CD14-positive monocyte (primary cell): ENCODE results near the gene MRM3. TPM values are rescaled to one million over a fixed set of nuclear protein-coding genes. Genes with fewer than 3 reads are reported as not detected.

Experiments used
- DNase-seq, 3 donors: peaks; one replicate each; pipeline ENCODE4 v3.0.0-alpha.2; 2011 to 2022
- H2AFZ ChIP-seq: 2 replicates; pipeline ENCODE4 v1.6.0; 2012; ENCODE audit warnings: mild to moderate bottlenecking, low read depth, low read length, inconsistent platforms; ENCODE audit not compliant: insufficient read depth, poor library complexity, severe bottlenecking
- H3K27ac ChIP-seq, 2 donors: 1 replicate in 1 of 2; 2 replicates in 1 of 2; pipeline ENCODE4 v1.5.1; 2012 to 2013; ENCODE audit warnings: low read length in 2 of 2, control low read depth in 1 of 2, inconsistent platforms in 1 of 2, low read depth in 1 of 2, mild to moderate bottlenecking in 1 of 2
- H3K27me3 ChIP-seq, 2 donors: one replicate each; pipeline versions ENCODE4 v1.6.0 to v1.6.1; 2011 to 2013; ENCODE audit warnings: low read length in 2 of 2; ENCODE audit not compliant: control insufficient read depth in 2 of 2, insufficient read depth in 2 of 2
- H3K36me3 ChIP-seq, 2 donors: replicated peaks in 1 of 2; 1 replicate in 1 of 2; 2 replicates in 1 of 2; pipeline versions ENCODE4 v1.5.1 to v1.6.1; 2012 to 2013; ENCODE audit warnings: low read length in 2 of 2, control low read depth in 1 of 2, inconsistent platforms in 1 of 2, mild to moderate bottlenecking in 1 of 2; ENCODE audit not compliant: insufficient read depth in 2 of 2, control insufficient read depth in 1 of 2
- H3K4me1 ChIP-seq, 2 donors: 1 replicate in 1 of 2; 2 replicates in 1 of 2; pipeline versions ENCODE4 v1.5.1 to v1.6.1; 2012 to 2013; ENCODE audit warnings: low read length in 2 of 2, control low read depth in 1 of 2, inconsistent platforms in 1 of 2, mild to moderate bottlenecking in 1 of 2, moderate library complexity in 1 of 2; ENCODE audit not compliant: insufficient read depth in 2 of 2, control insufficient read depth in 1 of 2
- H3K4me2 ChIP-seq: replicated peaks from 2 replicates; pipeline ENCODE3; 2012; ENCODE audit warnings: low read length, moderate library complexity, mild to moderate bottlenecking; ENCODE audit not compliant: poor library complexity, severe bottlenecking; ENCODE audit errors: extremely low read depth
- H3K4me3 ChIP-seq, 3 experiments: fragments of 200-600 bp in 1 of 3; sonication (generic) in 1 of 3; replicated peaks in 1 of 3; 1 replicate in 2 of 3; 2 replicates in 1 of 3; pipeline ENCODE4 v1.5.1; 2011 to 2013; ENCODE audit warnings: low read length in 3 of 3, mild to moderate bottlenecking in 3 of 3, control low read depth in 2 of 3, low read depth in 2 of 3, inconsistent platforms in 1 of 3, moderate library complexity in 1 of 3
- H3K79me2 ChIP-seq: 2 replicates; pipeline ENCODE4 v1.6.0; 2012; ENCODE audit warnings: mild to moderate bottlenecking, control low read depth, inconsistent platforms, low read length, moderate library complexity; ENCODE audit not compliant: insufficient read depth
- H3K9ac ChIP-seq: 2 replicates; pipeline ENCODE4 v1.6.0; 2017; ENCODE audit warnings: low read length, mild to moderate bottlenecking; ENCODE audit not compliant: insufficient read depth, poor library complexity, severe bottlenecking
- H3K9me3 ChIP-seq, 2 donors: replicated peaks in 1 of 2; 1 replicate in 1 of 2; 2 replicates in 1 of 2; pipeline versions ENCODE4 v1.5.1 to v1.6.1; 2012 to 2013; ENCODE audit warnings: low read length in 2 of 2, control low read depth in 1 of 2; ENCODE audit not compliant: control insufficient read depth in 1 of 2, insufficient read depth in 1 of 2
- H4K20me1 ChIP-seq: 2 replicates; pipeline ENCODE4 v1.6.0; 2012; ENCODE audit warnings: mild to moderate bottlenecking, low read length, control low read depth, moderate library complexity; ENCODE audit not compliant: insufficient read depth
- H3K27ac Mint-ChIP-seq, 7 donors: one replicate each; pipeline ENCODE4 v1.8.0; 2020; ENCODE audit warnings: mild to moderate bottlenecking in 7 of 7, mixed read lengths in 7 of 7, moderate library complexity in 6 of 7, inconsistent platforms in 2 of 7
- H3K27me3 Mint-ChIP-seq, 3 donors: one replicate each; pipeline ENCODE4 v1.8.0; 2021 to 2022; ENCODE audit warnings: low read depth in 3 of 3, mild to moderate bottlenecking in 3 of 3, mixed read lengths in 3 of 3, moderate library complexity in 3 of 3, inconsistent platforms in 1 of 3
- H3K36me3 Mint-ChIP-seq, 2 donors: one replicate each; pipeline ENCODE4 v1.8.0; 2020; ENCODE audit warnings: mixed read lengths in 2 of 2, inconsistent platforms in 1 of 2, mild to moderate bottlenecking in 1 of 2
- H3K4me1 Mint-ChIP-seq: one replicate; pipeline ENCODE4 v1.8.0; 2020; ENCODE audit warnings: mild to moderate bottlenecking, mixed read lengths
- H3K4me3 Mint-ChIP-seq, 2 donors: one replicate each; pipeline ENCODE4 v1.8.0; 2020; ENCODE audit warnings: mild to moderate bottlenecking in 2 of 2, mixed read lengths in 2 of 2, moderate library complexity in 1 of 2
- H3K9me3 Mint-ChIP-seq, 7 donors: one replicate each; pipeline ENCODE4 v1.8.0; 2020 to 2022; ENCODE audit warnings: mixed read lengths in 7 of 7, mild to moderate bottlenecking in 6 of 7, moderate library complexity in 6 of 7, inconsistent platforms in 2 of 7
- WGBS: methylation state at CpG from one replicate; pipeline ENCODE4 v1.1.5; 2013; ENCODE audit warnings: missing lambda C conversion rate; ENCODE audit not compliant: insufficient coverage; 5-methylcytosine and 5-hydroxymethylcytosine counted together
- intact Hi-C, 2 donors: fragments of 100-400 bp; cut with micrococcal nuclease; formaldehyde crosslinking; loops; one replicate each; pipeline versions ENCODE4 v1.15.0 to v1.15.1; 2023
- polyA plus RNA-seq, 3 donors: library from polyadenylated mRNA; depleted of rRNA in 1 of 3; unstranded in 2 of 3; stranded (reverse) in 1 of 3; fragments of 300-500 nt in 2 of 3; fragments of >200 nt in 1 of 3; fragmentation: Illumina TruSeq in 2 of 3; gene quantifications; 1 replicate in 2 of 3; 2 replicates in 1 of 3; pipeline ENCODE4 v1.2.3, GENCODE V29; 2012 to 2021
- TF ChIP-seq, protein P1 (sequence below): fragments of 200-600 bp; IDR thresholded peaks from one replicate; pipeline ENCODE4 v1.8.0; 2022; ENCODE audit warnings: antibody characterized with exemption, mild to moderate bottlenecking

MRM3 gene
- polyA plus RNA-seq, 3 donors = 9.3 to 15.4 (median 12.8) TPM

GRCh38 chr17:807523-808294 is 25.6 kb downstream of the MRM3 start:
- peaks cover 2 to 13% (median 13%) of the 10 kb centered on the region in 3 donors for H3K27me3 Mint-ChIP-seq
- H3K4me1 ChIP-seq = no peaks in the 10 kb centered on the region
- H3K27me3 ChIP-seq = no peaks in the 10 kb centered on the region
- no peak overlapping the region for H3K9ac ChIP-seq
- intact Hi-C loops = no loop called here
- peaks cover 0 to 7% (median 1%) of the 10 kb centered on the region in 7 donors for H3K9me3 Mint-ChIP-seq
- no peak overlapping the region for H3K4me2 ChIP-seq
- no peaks in the 10 kb centered on the region for H4K20me1 ChIP-seq
- H3K27ac Mint-ChIP-seq = no peak overlapping the region
- DNase-seq = no peak
- TF ChIP-seq, protein P1, sequence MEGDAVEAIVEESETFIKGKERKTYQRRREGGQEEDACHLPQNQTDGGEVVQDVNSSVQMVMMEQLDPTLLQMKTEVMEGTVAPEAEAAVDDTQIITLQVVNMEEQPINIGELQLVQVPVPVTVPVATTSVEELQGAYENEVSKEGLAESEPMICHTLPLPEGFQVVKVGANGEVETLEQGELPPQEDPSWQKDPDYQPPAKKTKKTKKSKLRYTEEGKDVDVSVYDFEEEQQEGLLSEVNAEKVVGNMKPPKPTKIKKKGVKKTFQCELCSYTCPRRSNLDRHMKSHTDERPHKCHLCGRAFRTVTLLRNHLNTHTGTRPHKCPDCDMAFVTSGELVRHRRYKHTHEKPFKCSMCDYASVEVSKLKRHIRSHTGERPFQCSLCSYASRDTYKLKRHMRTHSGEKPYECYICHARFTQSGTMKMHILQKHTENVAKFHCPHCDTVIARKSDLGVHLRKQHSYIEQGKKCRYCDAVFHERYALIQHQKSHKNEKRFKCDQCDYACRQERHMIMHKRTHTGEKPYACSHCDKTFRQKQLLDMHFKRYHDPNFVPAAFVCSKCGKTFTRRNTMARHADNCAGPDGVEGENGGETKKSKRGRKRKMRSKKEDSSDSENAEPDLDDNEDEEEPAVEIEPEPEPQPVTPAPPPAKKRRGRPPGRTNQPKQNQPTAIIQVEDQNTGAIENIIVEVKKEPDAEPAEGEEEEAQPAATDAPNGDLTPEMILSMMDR = no peak
- no peak overlapping the region for H3K4me3 ChIP-seq
- H3K4me3 Mint-ChIP-seq = no peak overlapping the region
- no peaks in the 10 kb centered on the region for H3K36me3 ChIP-seq
- no peaks in the 10 kb centered on the region for H3K9me3 ChIP-seq
- H3K4me1 Mint-ChIP-seq = no peaks in the 10 kb centered on the region
- no peaks in the 10 kb centered on the region for H3K36me3 Mint-ChIP-seq
- no peak overlapping the region for H3K27ac ChIP-seq
- H2AFZ ChIP-seq = no peak overlapping the region
- WGBS = 90% methylated on average over 28 of the region's 28 CpGs
- H3K79me2 ChIP-seq = no peaks in the 10 kb centered on the region

GRCh38 chr17:811051-811784 is 29.1 kb downstream of the MRM3 start:
- no peak overlapping the region for H2AFZ ChIP-seq
- H3K27me3 Mint-ChIP-seq = peaks cover 4 to 5% (median 4%) of the 10 kb centered on the region in 3 donors
- H3K4me3 ChIP-seq = no peak overlapping the region
- no peak overlapping the region for H3K27ac ChIP-seq
- no peaks in the 10 kb centered on the region for H3K36me3 ChIP-seq
- peaks cover 0 to 7% (median 1%) of the 10 kb centered on the region in 7 donors for H3K9me3 Mint-ChIP-seq
- no peak overlapping the region for H3K9ac ChIP-seq
- H3K4me3 Mint-ChIP-seq = no peak overlapping the region
- no peaks in the 10 kb centered on the region for H3K27me3 ChIP-seq
- H3K27ac Mint-ChIP-seq = no peak overlapping the region
- no peak for DNase-seq
- H3K79me2 ChIP-seq = no peaks in the 10 kb centered on the region
- TF ChIP-seq, protein P1 = no peak
- H3K36me3 Mint-ChIP-seq = no peaks in the 10 kb centered on the region
- 79% methylated on average over 26 of the region's 29 CpGs for WGBS
- no peaks in the 10 kb centered on the region for H3K4me1 ChIP-seq
- H3K9me3 ChIP-seq = no peaks in the 10 kb centered on the region
- no peaks in the 10 kb centered on the region for H4K20me1 ChIP-seq
- no peaks in the 10 kb centered on the region for H3K4me1 Mint-ChIP-seq
- H3K4me2 ChIP-seq = no peak overlapping the region
- intact Hi-C loops = no loop called here
